GM12878 (cell line): ENCODE results near the gene EPHA10. TPM values are rescaled to one million over a fixed set of nuclear protein-coding genes. Genes with fewer than 3 reads are reported as not detected.

Experiments
- ATAC-seq: fragments of 200-7000 bp; cut with Tn5 transposase; 3 replicates; pipeline ENCODE4 v1.9.1; 2020; ENCODE audit warnings: mild to moderate bottlenecking, moderate library complexity
- BruUV-seq: library from RNA; stranded (reverse); fragments of 400-500 nt; replicated peaks from 2 replicates; lab custom pipeline; 2021; lab: Mats Ljungman, UMichigan
- CTCF ChIA-PET: fragments of 300-600 bp; sonication (Branson Sonifier 250); formaldehyde crosslinking; extraction: SDS; loops from one replicate; lab custom pipeline; 2021; ENCODE audit warnings: inconsistent platforms; lab: Yijun Ruan, JAX
- POLR2A ChIA-PET: fragments of 350-600 bp; formaldehyde crosslinking; extraction: SDS; loops from one replicate; lab custom pipeline; 2021; ENCODE audit warnings: inconsistent platforms; lab: Charles Lee
- RAD21 ChIA-PET: fragments of 300-600 bp; sonication (Branson Sonifier 250); formaldehyde crosslinking; loops from one replicate; lab custom pipeline; 2023; ENCODE audit warnings: antibody characterized with exemption; ENCODE audit not compliant: unreplicated experiment; lab: Charles Lee
- SMC1A ChIA-PET: fragments of 300-600 bp; sonication (Branson Sonifier 250); formaldehyde crosslinking; loops from one replicate; lab custom pipeline; 2023; ENCODE audit not compliant: unreplicated experiment, uncharacterized antibody; lab: Charles Lee
- DNase-seq: peaks from one replicate; pipeline ENCODE4 v3.0.0-alpha.2; 2011; ENCODE audit warnings: low read depth, low spot score
- FAIRE-seq: peaks from 3 replicates; lab custom pipeline; 2011; peaks lifted over from hg19 to GRCh38; lab: Jason Lieb, UNC
- H2AFZ ChIP-seq: 2 replicates; pipeline ENCODE4 v1.6.0; 2011; ENCODE audit warnings: low read depth, low read length, control low read depth; ENCODE audit not compliant: control insufficient read depth
- H3K27ac ChIP-seq: 2 replicates; pipeline ENCODE4 v1.5.1; 2011; ENCODE audit warnings: control low read depth; ENCODE audit not compliant: control insufficient read depth, insufficient read depth
- H3K27me3 ChIP-seq, 2 experiments: replicated peaks in 1 of 2; 2 replicates each; pipeline versions ENCODE4 v1.6.0 to v1.6.1; 2011; ENCODE audit warnings: low read length in 1 of 2; ENCODE audit not compliant: control insufficient read depth in 2 of 2, insufficient read depth in 2 of 2
- H3K36me3 ChIP-seq, 2 experiments: 2 replicates each; pipeline ENCODE4 v1.5.1; 2011; ENCODE audit warnings: low read length in 1 of 2; ENCODE audit not compliant: control insufficient read depth in 2 of 2, insufficient read depth in 2 of 2
- H3K4me1 ChIP-seq: 2 replicates; pipeline ENCODE4 v1.6.1; 2011; ENCODE audit warnings: mild to moderate bottlenecking, low read length, moderate library complexity, mixed read lengths; ENCODE audit not compliant: control insufficient read depth, insufficient read depth
- H3K4me2 ChIP-seq: 2 replicates; pipeline ENCODE4 v1.6.0; 2011; ENCODE audit warnings: control low read depth; ENCODE audit not compliant: control insufficient read depth, insufficient read depth
- H3K4me3 ChIP-seq: fragments of 200-600 bp; sonication (generic); 2 replicates; pipeline ENCODE4 v1.5.1; 2016
- H3K79me2 ChIP-seq: 2 replicates; pipeline ENCODE4 v1.6.0; 2011; ENCODE audit warnings: low read length; ENCODE audit not compliant: control insufficient read depth, insufficient read depth
- H3K9ac ChIP-seq: 2 replicates; pipeline ENCODE4 v1.8.0; 2011; ENCODE audit warnings: low read length, control low read depth, mixed read lengths; ENCODE audit not compliant: control insufficient read depth, insufficient read depth
- H3K9me3 ChIP-seq: replicated peaks from 3 replicates; pipeline ENCODE4 v1.5.1; 2011; ENCODE audit warnings: mild to moderate bottlenecking, low read length; ENCODE audit not compliant: control insufficient read depth, insufficient read depth
- H4K20me1 ChIP-seq: 2 replicates; pipeline ENCODE4 v1.6.0; 2011; ENCODE audit not compliant: control insufficient read depth, insufficient read depth
- DPF2 ChIP-seq: fragments of 450-650 bp; IDR thresholded peaks from 2 replicates; pipeline ENCODE4 v1.6.1; 2017; ENCODE audit warnings: mild to moderate bottlenecking
- SUZ12 ChIP-seq: fragments of 200-600 bp; sonication (generic); IDR thresholded peaks from one replicate; pipeline ENCODE4 v1.6.1; 2018; ENCODE audit warnings: antibody characterized with exemption, mild to moderate bottlenecking; ENCODE audit not compliant: unreplicated experiment
- WGBS: methylation state at CpG from one replicate; pipeline ENCODE4 v1.1.6; 2016; ENCODE audit warnings: low lambda C conversion rate; ENCODE audit not compliant: insufficient replicate concordance, insufficient coverage; ENCODE audit errors: missing lambda C conversion rate; 5-methylcytosine and 5-hydroxymethylcytosine counted together
- in situ Hi-C: fragments of 300-500 bp; cut with MboI; formaldehyde crosslinking; loops from 9 replicates; pipeline ENCODE4 v1.14.3; 2018; ENCODE audit warnings: mixed read lengths
- intact Hi-C: fragments of 100-400 bp; cut with micrococcal nuclease; formaldehyde crosslinking; loops from one replicate; pipeline ENCODE4 v1.14.2; 2022; ENCODE audit not compliant: unreplicated experiment
- polyA plus RNA-seq, 11 experiments: library from polyadenylated mRNA; depleted of rRNA in 4 of 11; unstranded in 6 of 11; stranded (reverse) in 5 of 11; fragments of >200 nt; fragmentation: Nextera tagmentation in 4 of 11; fragmentation: Illumina TruSeq in 1 of 11; extraction: Ambion mirVana in 4 of 11; extraction: Trizol in 1 of 11; gene quantifications; 1 replicate in 1 of 11; 2 replicates in 10 of 11; pipeline versions ENCODE4 v1.2.1 to v1.2.3, GENCODE V29; 2011 to 2016; ENCODE audit warnings: inconsistent platforms in 2 of 11, missing spikeins in 2 of 11, low read depth in 1 of 11
- total RNA-seq, 4 experiments: library from RNA; depleted of rRNA in 3 of 4; stranded (reverse); fragments of >200 nt in 3 of 4; fragmentation: Illumina TruSeq in 1 of 4; extraction: Trizol in 1 of 4; gene quantifications; 2 replicates each; pipeline versions ENCODE4 v1.2.1 to v1.2.3, GENCODE V29; 2013 to 2021
- TF ChIP-seq, protein P1 (sequence below): fragments of 450-650 bp; IDR thresholded peaks from 2 replicates; pipeline ENCODE4 v1.6.1; 2017; ENCODE audit warnings: antibody characterized with exemption, mild to moderate bottlenecking, moderate library complexity
- TF ChIP-seq, protein P2 (sequence below): fragments of 450-650 bp; formaldehyde crosslinking; IDR thresholded peaks from 2 replicates; pipeline ENCODE4 v1.5.0; 2022; ENCODE audit warnings: mild to moderate bottlenecking, missing genetic modification characterization

EPHA10 gene
- total and polyA plus RNA-seq, 10 of the 15 experiments (the other 5 are each of a cell fraction or from before 2014, with no cell fraction given): 0.05 to 0.06 TPM; not detected in 8

DNA sequence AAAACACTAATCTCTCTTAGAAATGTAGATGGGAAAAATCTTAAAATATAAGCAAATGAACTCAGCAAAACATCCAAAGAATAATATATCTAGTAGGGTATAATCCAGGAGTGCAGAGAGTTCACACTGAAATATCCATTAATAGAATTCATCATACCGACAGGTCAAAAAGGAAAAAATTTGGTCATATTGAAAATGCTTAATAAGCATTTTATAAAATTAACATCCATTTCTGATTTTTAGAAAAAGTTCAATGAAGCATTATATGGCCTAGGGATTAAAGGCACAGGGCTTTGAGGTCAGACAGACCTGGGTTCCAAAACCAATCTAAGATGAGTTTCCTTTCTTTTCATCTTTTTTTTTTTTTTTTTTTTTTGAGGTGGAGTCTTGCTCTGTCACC lies 16.4 kb downstream of the EPHA10 start:
- no TSS peak for BruUV-seq
- H3K36me3 ChIP-seq: no peaks in the 10 kb centered on the region

More for the DNA sequence above, 16.4 kb downstream of the EPHA10 start:
- DNase-seq: no peak
- no peak overlapping the region for H3K4me2 ChIP-seq
- H4K20me1 ChIP-seq: no peaks in the 10 kb centered on the region
- RAD21 ChIA-PET: no interaction called here
- CTCF ChIA-PET: interaction anchor here (1.0 kb wide), 1 partner anchor 8 kb away, joined by 3 read pairs; no protein-coding TSS in a partner anchor
- SMC1A ChIA-PET: no interaction called here
- 100% methylated on average over 1 of the region's 1 CpG for WGBS
- no peaks in the 10 kb centered on the region for H3K79me2 ChIP-seq
- H2AFZ ChIP-seq: no peak overlapping the region
- ATAC-seq: no peak
- no peak overlapping the region for H3K4me3 ChIP-seq
- in situ Hi-C loops: no loop called here
- no peak overlapping the region for H3K9ac ChIP-seq
- H3K27me3 ChIP-seq: peaks cover 3 to 4% of the 10 kb centered on the region in 2 experiments; a peak in 2 of 4 replicates
- H3K27ac ChIP-seq: no peak overlapping the region
- TF ChIP-seq, protein P1, sequence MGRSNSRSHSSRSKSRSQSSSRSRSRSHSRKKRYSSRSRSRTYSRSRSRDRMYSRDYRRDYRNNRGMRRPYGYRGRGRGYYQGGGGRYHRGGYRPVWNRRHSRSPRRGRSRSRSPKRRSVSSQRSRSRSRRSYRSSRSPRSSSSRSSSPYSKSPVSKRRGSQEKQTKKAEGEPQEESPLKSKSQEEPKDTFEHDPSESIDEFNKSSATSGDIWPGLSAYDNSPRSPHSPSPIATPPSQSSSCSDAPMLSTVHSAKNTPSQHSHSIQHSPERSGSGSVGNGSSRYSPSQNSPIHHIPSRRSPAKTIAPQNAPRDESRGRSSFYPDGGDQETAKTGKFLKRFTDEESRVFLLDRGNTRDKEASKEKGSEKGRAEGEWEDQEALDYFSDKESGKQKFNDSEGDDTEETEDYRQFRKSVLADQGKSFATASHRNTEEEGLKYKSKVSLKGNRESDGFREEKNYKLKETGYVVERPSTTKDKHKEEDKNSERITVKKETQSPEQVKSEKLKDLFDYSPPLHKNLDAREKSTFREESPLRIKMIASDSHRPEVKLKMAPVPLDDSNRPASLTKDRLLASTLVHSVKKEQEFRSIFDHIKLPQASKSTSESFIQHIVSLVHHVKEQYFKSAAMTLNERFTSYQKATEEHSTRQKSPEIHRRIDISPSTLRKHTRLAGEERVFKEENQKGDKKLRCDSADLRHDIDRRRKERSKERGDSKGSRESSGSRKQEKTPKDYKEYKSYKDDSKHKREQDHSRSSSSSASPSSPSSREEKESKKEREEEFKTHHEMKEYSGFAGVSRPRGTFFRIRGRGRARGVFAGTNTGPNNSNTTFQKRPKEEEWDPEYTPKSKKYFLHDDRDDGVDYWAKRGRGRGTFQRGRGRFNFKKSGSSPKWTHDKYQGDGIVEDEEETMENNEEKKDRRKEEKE: no peak
- TF ChIP-seq, protein P2, sequence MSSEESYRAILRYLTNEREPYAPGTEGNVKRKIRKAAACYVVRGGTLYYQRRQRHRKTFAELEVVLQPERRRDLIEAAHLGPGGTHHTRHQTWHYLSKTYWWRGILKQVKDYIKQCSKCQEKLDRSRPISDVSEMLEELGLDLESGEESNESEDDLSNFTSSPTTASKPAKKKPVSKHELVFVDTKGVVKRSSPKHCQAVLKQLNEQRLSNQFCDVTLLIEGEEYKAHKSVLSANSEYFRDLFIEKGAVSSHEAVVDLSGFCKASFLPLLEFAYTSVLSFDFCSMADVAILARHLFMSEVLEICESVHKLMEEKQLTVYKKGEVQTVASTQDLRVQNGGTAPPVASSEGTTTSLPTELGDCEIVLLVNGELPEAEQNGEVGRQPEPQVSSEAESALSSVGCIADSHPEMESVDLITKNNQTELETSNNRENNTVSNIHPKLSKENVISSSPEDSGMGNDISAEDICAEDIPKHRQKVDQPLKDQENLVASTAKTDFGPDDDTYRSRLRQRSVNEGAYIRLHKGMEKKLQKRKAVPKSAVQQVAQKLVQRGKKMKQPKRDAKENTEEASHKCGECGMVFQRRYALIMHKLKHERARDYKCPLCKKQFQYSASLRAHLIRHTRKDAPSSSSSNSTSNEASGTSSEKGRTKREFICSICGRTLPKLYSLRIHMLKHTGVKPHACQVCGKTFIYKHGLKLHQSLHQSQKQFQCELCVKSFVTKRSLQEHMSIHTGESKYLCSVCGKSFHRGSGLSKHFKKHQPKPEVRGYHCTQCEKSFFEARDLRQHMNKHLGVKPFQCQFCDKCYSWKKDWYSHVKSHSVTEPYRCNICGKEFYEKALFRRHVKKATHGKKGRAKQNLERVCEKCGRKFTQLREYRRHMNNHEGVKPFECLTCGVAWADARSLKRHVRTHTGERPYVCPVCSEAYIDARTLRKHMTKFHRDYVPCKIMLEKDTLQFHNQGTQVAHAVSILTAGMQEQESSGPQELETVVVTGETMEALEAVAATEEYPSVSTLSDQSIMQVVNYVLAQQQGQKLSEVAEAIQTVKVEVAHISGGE: no peak
- TF ChIP-seq DPF2 (no peak), SUZ12 (no peak)
- H3K4me1 ChIP-seq: no peaks in the 10 kb centered on the region
- POLR2A ChIA-PET: no interaction called here
- H3K9me3 ChIP-seq: no peaks in the 10 kb centered on the region
- intact Hi-C loops: no loop called here
- no peak for FAIRE-seq
